T-cell (primary cell): ENCODE data around the gene ELAVL3. TPM values are rescaled to one million over a fixed set of nuclear protein-coding genes. Genes with fewer than 3 reads are reported as not detected.
A peak's percentile ranks its signal among the peaks of the same experiment; 100 is the strongest.

ENCODE experiments used
- ATAC-seq, 4 experiments: fragments of 200-7000 bp in 3 of 4; fragments of 150-1000 bp in 1 of 4; cut with Tn5 transposase; replicated peaks in 1 of 4; 1 replicate in 3 of 4; 2 replicates in 1 of 4; pipeline ENCODE4 v1.10.0; 2021; ENCODE audit warnings: moderate library complexity in 3 of 4, mild to moderate bottlenecking in 2 of 4, moderate number of reproducible peaks in 1 of 4
- CTCF ChIA-PET, 2 donors: fragments of 300-600 bp; sonication (Branson Sonifier 250); formaldehyde crosslinking; loops; one replicate each; lab custom pipeline; 2022; ENCODE audit warnings: antibody characterized with exemption in 2 of 2; lab: Charles Lee
- POLR2A ChIA-PET, 2 donors: fragments of 300-600 bp; sonication (Branson Sonifier 250); formaldehyde crosslinking; loops; one replicate each; lab custom pipeline; 2022; ENCODE audit warnings: antibody characterized with exemption in 2 of 2; lab: Charles Lee
- DNase-seq, 35 experiments: peaks; one replicate each; pipeline versions ENCODE4 v3.0.0 to v3.0.0-alpha.2; 2013 to 2023
- H3K27ac ChIP-seq: one replicate; pipeline ENCODE4 v1.5.1; 2013; ENCODE audit warnings: low read length
- H3K27me3 ChIP-seq, 2 experiments: replicated peaks in 1 of 2; 1 replicate in 1 of 2; 2 replicates in 1 of 2; pipeline versions ENCODE4 v1.6.1 to v1.7.0; 2013; ENCODE audit warnings: low read length in 1 of 2, mixed read lengths in 1 of 2; ENCODE audit not compliant: control insufficient read depth in 2 of 2, insufficient read depth in 2 of 2; ENCODE audit errors: extremely low read depth in 1 of 2
- H3K36me3 ChIP-seq, 2 donors: 1 replicate in 1 of 2; 2 replicates in 1 of 2; pipeline versions ENCODE4 v1.6.1 to v1.7.0; 2013; ENCODE audit warnings: low read length in 1 of 2; ENCODE audit not compliant: control insufficient read depth in 2 of 2, insufficient read depth in 1 of 2; ENCODE audit errors: extremely low read depth in 1 of 2
- H3K4me1 ChIP-seq, 2 experiments: 1 replicate in 1 of 2; 2 replicates in 1 of 2; pipeline versions ENCODE4 v1.6.1 to v1.7.0; 2013; ENCODE audit warnings: low read length in 2 of 2, mixed read lengths in 1 of 2; ENCODE audit not compliant: insufficient read depth in 2 of 2, control insufficient read depth in 1 of 2; ENCODE audit errors: extremely low read depth in 1 of 2
- H3K4me3 ChIP-seq, 2 donors: 1 replicate in 1 of 2; 2 replicates in 1 of 2; pipeline versions ENCODE4 v1.5.1 to v1.7.0; 2013; ENCODE audit warnings: mild to moderate bottlenecking in 2 of 2, low read length in 1 of 2, moderate library complexity in 1 of 2; ENCODE audit not compliant: control insufficient read depth in 1 of 2; ENCODE audit errors: extremely low read depth in 1 of 2
- H3K9me3 ChIP-seq: 2 replicates; pipeline ENCODE4 v1.7.0; 2013
- H3K27ac Mint-ChIP-seq, 2 donors: one replicate each; pipeline ENCODE4 v1.8.0; 2020 to 2021; ENCODE audit warnings: mild to moderate bottlenecking in 2 of 2, mixed read lengths in 2 of 2
- H3K27me3 Mint-ChIP-seq, 2 donors: one replicate each; pipeline ENCODE4 v1.8.0; 2021 to 2022; ENCODE audit warnings: mixed read lengths in 2 of 2
- H3K36me3 Mint-ChIP-seq: one replicate; pipeline ENCODE4 v1.8.0; 2021; ENCODE audit warnings: mixed read lengths
- H3K4me1 Mint-ChIP-seq, 3 donors: one replicate each; pipeline ENCODE4 v1.8.0; 2020 to 2022; ENCODE audit warnings: mixed read lengths in 3 of 3, mild to moderate bottlenecking in 1 of 3
- H3K4me3 Mint-ChIP-seq, 3 donors: one replicate each; pipeline ENCODE4 v1.8.0; 2020 to 2022; ENCODE audit warnings: mild to moderate bottlenecking in 3 of 3, mixed read lengths in 3 of 3, moderate library complexity in 3 of 3
- H3K9me3 Mint-ChIP-seq, 3 donors: one replicate each; pipeline ENCODE4 v1.8.0; 2020 to 2022; ENCODE audit warnings: mixed read lengths in 3 of 3
- WGBS: methylation state at CpG from one replicate; pipeline ENCODE4 v1.1.5; 2013; ENCODE audit warnings: missing lambda C conversion rate; ENCODE audit not compliant: insufficient coverage; 5-methylcytosine and 5-hydroxymethylcytosine counted together
- total RNA-seq, 35 experiments: library from RNA in 6 of 35; stranded (reverse) in 6 of 35; fragments of 120-200 nt in 1 of 35; gene quantifications; one replicate each; pipeline versions ENCODE4 v1.2.1 to v1.2.4 and lab custom pipeline; 2013 to 2026

ELAVL3 gene
- total RNA-seq, 5 donors from 2014 or later (not counting 1 experiment from before 2014, with no cell fraction given): 0.47 TPM; not detected in 4

- peaks cover 2 to 21% of the 10 kb centered on the region in 2 experiments for H3K4me1 ChIP-seq
- CTCF ChIA-PET: interaction anchor here in 1 of 2 donors (0.6 to 0.7 kb wide), 2 partner anchors 22 to 55 kb away, joined by 3 read pairs; partner anchors contain the start of gene ELOF1
- Mint-ChIP-seq H3K36me3 (peaks cover 12% of the 10 kb centered on the region), H3K27me3 (no peaks in the 10 kb centered on the region), H3K27ac (peak overlapping the region; percentile 81 to 82), H3K9me3 (no peaks in the 10 kb centered on the region), H3K4me1 (peaks cover 15 to 20% (median 18%) of the 10 kb centered on the region in 3 donors), H3K4me3 (peak overlapping the region; percentile 82 to 88 (median 83))
- ATAC-seq (peak in 1 of 4 experiments; percentile 0), DNase-seq (no peak)
- WGBS: 14% methylated on average over 1 of the region's 7 CpGs
- peak overlapping the region; percentile 61 for H3K27ac ChIP-seq
- no peaks in the 10 kb centered on the region for H3K27me3 ChIP-seq
- no peaks in the 10 kb centered on the region for H3K9me3 ChIP-seq
- POLR2A ChIA-PET: interaction anchor here (0.5 to 0.6 kb wide), 2 partner anchors 24 to 642 kb away, joined by 3 to 4 read pairs; partner anchors contain the start of gene ECSIT (in 1 of the 2)
- H3K4me3 ChIP-seq: peak overlapping the region in 1 of 2 donors; percentile 68
- H3K36me3 ChIP-seq: peaks cover 0 to 2% of the 10 kb centered on the region in 2 donors
These were observed 23.7 kb upstream of the ELAVL3 start for GRCh38 chr19:11504502-11505031.

GRCh38 chr19:11499890-11500420 is 19.1 kb upstream of the ELAVL3 start:
- Mint-ChIP-seq H3K27me3 (no peaks in the 10 kb centered on the region), H3K4me1 (peaks cover 8 to 12% (median 10%) of the 10 kb centered on the region in 3 donors), H3K9me3 (no peaks in the 10 kb centered on the region), H3K27ac (no peak overlapping the region), H3K4me3 (no peak overlapping the region), H3K36me3 (peaks cover 23% of the 10 kb centered on the region)
- Histone ChIP-seq H3K4me1 (peaks cover 0 to 7% of the 10 kb centered on the region in 2 experiments), H3K36me3 (peaks cover 4 to 13% of the 10 kb centered on the region in 2 donors), H3K4me3 (no peak overlapping the region), H3K27ac (no peak overlapping the region), H3K27me3 (peaks cover 0 to 4% of the 10 kb centered on the region in 2 experiments), H3K9me3 (no peaks in the 10 kb centered on the region)
- DNase-seq: no peak
- POLR2A ChIA-PET: no interaction called here
- CTCF ChIA-PET: no interaction called here
- no peak for ATAC-seq
- WGBS: 90% methylated on average over 7 of the region's 7 CpGs

GRCh38 chr19:11499220-11499726 is 18.4 kb upstream of the ELAVL3 start:
- Histone ChIP-seq H3K4me1 (peaks cover 0 to under 1% of the 10 kb centered on the region in 2 experiments), H3K9me3 (no peaks in the 10 kb centered on the region), H3K27ac (no peak overlapping the region), H3K36me3 (peaks cover 4 to 17% of the 10 kb centered on the region in 2 donors), H3K27me3 (peaks cover 0 to 4% of the 10 kb centered on the region in 2 experiments), H3K4me3 (no peak overlapping the region)
- POLR2A ChIA-PET: no interaction called here
- ATAC-seq: no peak
- Mint-ChIP-seq H3K36me3 (peaks cover 26% of the 10 kb centered on the region), H3K9me3 (no peaks in the 10 kb centered on the region), H3K27me3 (no peaks in the 10 kb centered on the region), H3K4me1 (peaks cover 1 to 5% (median 3%) of the 10 kb centered on the region in 3 donors), H3K27ac (no peak overlapping the region), H3K4me3 (no peak overlapping the region)
- no peak for DNase-seq
- WGBS: 93% methylated on average over 2 of the region's 6 CpGs
- CTCF ChIA-PET: interaction anchor here in 1 of 2 donors (0.7 kb wide), 1 partner anchor 663 kb away, joined by 4 read pairs; no protein-coding TSS in a partner anchor

- POLR2A ChIA-PET: interaction anchor here in 1 of 2 donors (0.5 kb wide), 1 partner anchor 1185 kb away, joined by 9 read pairs; no protein-coding TSS in a partner anchor
- Mint-ChIP-seq H3K27ac (no peak overlapping the region), H3K36me3 (peaks cover 23% of the 10 kb centered on the region), H3K4me3 (no peak overlapping the region), H3K4me1 (peaks cover 0 to 5% (median 3%) of the 10 kb centered on the region in 3 donors), H3K9me3 (no peaks in the 10 kb centered on the region), H3K27me3 (no peaks in the 10 kb centered on the region)
- whole genome bisulfite sequencing: 66% methylated on average over 10 of the region's 17 CpGs
- CTCF ChIA-PET: interaction anchor here in 1 of 2 donors (0.6 kb wide), 1 partner anchor 213 kb away, joined by 4 read pairs; no protein-coding TSS in a partner anchor
- DNase-seq (peak in 31 of 35 experiments; percentile 26 to 69 (median 50)), ATAC-seq (peak; percentile 54 to 70 (median 64))
- H3K36me3 ChIP-seq: peaks cover 6 to 23% of the 10 kb centered on the region in 2 donors
- H3K27ac ChIP-seq: no peak overlapping the region
- H3K4me1 ChIP-seq: no peaks in the 10 kb centered on the region
- no peak overlapping the region for H3K4me3 ChIP-seq
- peaks cover 0 to 4% of the 10 kb centered on the region in 2 experiments for H3K27me3 ChIP-seq
- H3K9me3 ChIP-seq: no peaks in the 10 kb centered on the region
These were observed 15.7 kb upstream of the ELAVL3 start for GRCh38 chr19:11496391-11497163.

DNA sequence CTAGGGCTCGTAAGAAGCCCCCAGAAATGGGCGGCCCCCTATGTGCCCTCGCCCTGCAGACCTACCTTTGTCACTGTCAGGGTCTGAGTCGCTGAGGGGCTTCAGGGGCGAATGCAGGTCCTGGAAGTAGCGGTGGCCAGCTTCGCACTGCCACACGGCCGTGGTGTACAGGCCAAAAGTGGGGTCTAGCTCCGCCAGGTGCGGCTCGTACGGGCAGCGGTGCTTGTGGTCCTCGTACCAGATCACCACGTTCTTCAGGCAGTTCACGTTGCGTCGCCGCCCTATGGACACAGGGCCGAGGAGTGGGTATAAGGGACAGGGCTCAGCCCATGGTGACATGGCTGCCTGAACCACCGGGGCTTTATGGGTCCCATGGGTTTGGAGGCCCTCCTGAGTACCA is 15.0 kb upstream of the ELAVL3 start:
- POLR2A ChIA-PET: no interaction called here
- WGBS: 95% methylated on average over 19 of the region's 22 CpGs
- H3K4me3 Mint-ChIP-seq: no peak overlapping the region
- Histone ChIP-seq H3K27me3 (peaks cover 0 to 4% of the 10 kb centered on the region in 2 experiments), H3K4me3 (no peak overlapping the region), H3K4me1 (no peaks in the 10 kb centered on the region), H3K9me3 (no peaks in the 10 kb centered on the region), H3K27ac (no peak overlapping the region), H3K36me3 (peaks cover 6 to 26% of the 10 kb centered on the region in 2 donors)
- CTCF ChIA-PET: no interaction called here
- ATAC-seq (no peak), DNase-seq (no peak)
- no peaks in the 10 kb centered on the region for H3K9me3 Mint-ChIP-seq
- no peak overlapping the region for H3K27ac Mint-ChIP-seq
- H3K36me3 Mint-ChIP-seq: peaks cover 22% of the 10 kb centered on the region
- peaks cover 0 to 3% (median 2%) of the 10 kb centered on the region in 3 donors for H3K4me1 Mint-ChIP-seq
- no peaks in the 10 kb centered on the region for H3K27me3 Mint-ChIP-seq

DNA sequence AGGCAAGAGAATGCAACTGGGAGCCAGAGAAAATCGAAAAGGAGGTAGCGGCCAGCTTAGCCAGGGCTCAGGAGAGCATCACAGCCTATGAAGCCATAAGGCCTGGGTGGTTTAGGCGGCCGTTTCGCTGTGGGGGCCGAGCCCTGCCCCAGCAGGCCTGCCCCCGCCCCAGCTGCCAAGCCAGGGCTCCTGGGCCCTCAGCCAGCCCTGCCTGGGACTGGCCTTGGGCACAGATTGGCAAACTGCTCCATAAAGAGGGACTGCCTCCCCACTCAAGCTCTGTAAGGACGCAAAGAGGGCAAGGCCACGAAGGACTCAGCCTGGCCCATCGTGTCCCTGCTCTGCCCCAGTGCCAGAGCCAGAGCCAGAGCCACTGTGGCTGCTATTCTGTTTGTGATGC is 14.6 kb upstream of the ELAVL3 start:
- Histone ChIP-seq H3K27ac (no peak overlapping the region), H3K4me1 (no peaks in the 10 kb centered on the region), H3K27me3 (peaks cover 0 to 4% of the 10 kb centered on the region in 2 experiments), H3K36me3 (peaks cover 6 to 29% of the 10 kb centered on the region in 2 donors), H3K4me3 (no peak overlapping the region), H3K9me3 (no peaks in the 10 kb centered on the region)
- Mint-ChIP-seq H3K36me3 (peaks cover 26% of the 10 kb centered on the region), H3K27me3 (no peaks in the 10 kb centered on the region), H3K9me3 (no peaks in the 10 kb centered on the region), H3K27ac (no peak overlapping the region), H3K4me3 (no peak overlapping the region), H3K4me1 (peaks cover 0 to 2% (median 0%) of the 10 kb centered on the region in 3 donors)
- WGBS: 97% methylated on average over 10 of the region's 10 CpGs
- ChIA-PET CTCF (no interaction called here), POLR2A (no interaction called here)
- no peak for DNase-seq
- ATAC-seq: no peak
